Gastrocnemius medialis (tissue), 4 donors: Measurements from ENCODE around the gene GSTM3.

Experiments
- POLR2A ChIP-seq, 2 donors: fragments of 450-650 bp; IDR thresholded peaks; one replicate each; pipeline ENCODE4 v1.6.1; 2017; ENCODE audit warnings: antibody characterized with exemption in 2 of 2, mild to moderate bottlenecking in 2 of 2, moderate library complexity in 2 of 2
- TF ChIP-seq, protein P1 (sequence below), 5 experiments: fragments of 450-650 bp in 3 of 5; fragments of 200-600 bp in 2 of 5; sonication (generic) in 2 of 5; IDR thresholded peaks in 4 of 5; conservative IDR thresholded peaks in 1 of 5; 1 replicate in 4 of 5; 2 replicates in 1 of 5; pipeline ENCODE4 v1.5.1; 2016 to 2019; ENCODE audit warnings: antibody characterized with exemption in 5 of 5, mild to moderate bottlenecking in 3 of 5, moderate library complexity in 3 of 5

DNA sequence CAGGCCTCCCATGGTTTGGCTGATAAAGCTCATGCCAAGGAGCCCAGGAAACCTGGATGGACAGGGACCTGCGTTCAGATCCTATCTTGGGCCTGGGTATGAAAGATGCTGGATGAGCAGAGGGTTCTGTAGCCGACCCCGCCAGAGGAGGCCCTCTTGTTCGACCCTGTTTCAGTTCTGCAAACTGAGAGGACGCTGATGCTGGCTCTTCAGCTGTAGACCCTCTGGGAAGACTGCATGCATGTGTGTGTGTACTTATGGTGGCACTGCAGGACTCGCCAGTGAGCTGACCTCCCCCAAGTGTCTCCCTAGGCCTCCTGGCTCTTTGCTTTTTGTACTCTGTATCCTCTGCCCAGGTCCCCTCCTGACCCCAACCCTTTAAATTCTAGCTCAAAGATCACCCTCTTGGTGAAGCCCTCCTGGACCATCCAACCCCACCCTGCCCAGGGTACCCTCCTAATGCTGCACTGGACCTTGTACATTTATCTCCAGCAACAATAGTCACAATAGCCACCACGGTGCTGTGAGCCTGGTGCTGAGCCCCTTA, 21.3 kb upstream of the GSTM3 start:
- no peak for TF ChIP-seq POLR2A (IDR thresholded peaks at IDR 0.05)
- TF ChIP-seq, protein P1, sequence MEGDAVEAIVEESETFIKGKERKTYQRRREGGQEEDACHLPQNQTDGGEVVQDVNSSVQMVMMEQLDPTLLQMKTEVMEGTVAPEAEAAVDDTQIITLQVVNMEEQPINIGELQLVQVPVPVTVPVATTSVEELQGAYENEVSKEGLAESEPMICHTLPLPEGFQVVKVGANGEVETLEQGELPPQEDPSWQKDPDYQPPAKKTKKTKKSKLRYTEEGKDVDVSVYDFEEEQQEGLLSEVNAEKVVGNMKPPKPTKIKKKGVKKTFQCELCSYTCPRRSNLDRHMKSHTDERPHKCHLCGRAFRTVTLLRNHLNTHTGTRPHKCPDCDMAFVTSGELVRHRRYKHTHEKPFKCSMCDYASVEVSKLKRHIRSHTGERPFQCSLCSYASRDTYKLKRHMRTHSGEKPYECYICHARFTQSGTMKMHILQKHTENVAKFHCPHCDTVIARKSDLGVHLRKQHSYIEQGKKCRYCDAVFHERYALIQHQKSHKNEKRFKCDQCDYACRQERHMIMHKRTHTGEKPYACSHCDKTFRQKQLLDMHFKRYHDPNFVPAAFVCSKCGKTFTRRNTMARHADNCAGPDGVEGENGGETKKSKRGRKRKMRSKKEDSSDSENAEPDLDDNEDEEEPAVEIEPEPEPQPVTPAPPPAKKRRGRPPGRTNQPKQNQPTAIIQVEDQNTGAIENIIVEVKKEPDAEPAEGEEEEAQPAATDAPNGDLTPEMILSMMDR (IDR thresholded peaks at IDR 0.05 in 4 of 5, conservative IDR thresholded peaks at IDR 0.05 in 1 of 5): no peak
